HG03571 (cell line): ENCODE data around the gene MAP3K4.

Experiments used
- ATAC-seq: cut with Tn5 transposase; IDR thresholded peaks from one replicate; pipeline ENCODE4 v1.9.1; 2021; ENCODE audit not compliant: unreplicated experiment

The MAP3K4 gene

DNA sequence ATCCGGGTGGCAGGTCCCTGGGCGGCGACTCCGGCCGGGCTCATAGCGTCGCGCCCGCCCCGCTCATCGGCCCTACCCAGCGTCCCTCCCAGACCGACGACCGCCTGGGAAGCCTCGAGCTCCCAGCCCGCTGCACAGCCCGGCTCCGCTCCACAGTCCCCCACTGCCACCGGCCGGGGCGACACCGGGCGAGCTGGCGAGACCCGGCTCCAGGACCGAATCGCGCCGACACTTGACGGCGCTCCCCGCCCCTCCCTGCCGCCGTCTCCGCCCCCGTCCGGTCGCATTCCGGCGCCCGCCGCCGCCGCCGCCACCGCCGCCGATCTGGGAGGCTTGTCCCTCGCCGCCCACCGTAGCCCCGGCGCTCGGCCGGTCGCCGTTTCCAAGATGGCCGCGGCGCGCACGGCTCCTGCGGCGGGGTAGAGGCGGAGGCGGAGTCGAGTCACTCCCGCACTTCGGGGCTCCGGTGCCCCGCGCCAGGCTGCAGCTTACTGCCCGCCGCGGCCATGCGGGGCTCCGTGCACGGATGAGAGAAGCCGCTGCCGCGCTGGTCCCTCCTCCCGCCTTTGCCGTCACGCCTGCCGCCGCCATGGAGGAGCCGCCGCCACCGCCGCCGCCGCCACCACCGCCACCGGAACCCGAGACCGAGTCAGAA is at the start of gene MAP3K4:
MAP3K4 (plus strand) TSS at position 364 of the 655 bp plus-strand sequence; CDS start at position 527, 163 bp downstream.
- peak; percentile 65 for ATAC-seq

- ATAC-seq = no peak
Observed at GRCh38 chr6:160943997-160944396, 47.6 kb upstream of the MAP3K4 start.

- no peak for ATAC-seq
Observed at GRCh38 chr6:160945516-160946177, 45.9 kb upstream of the MAP3K4 start.

- no peak for ATAC-seq
Observed at GRCh38 chr6:160949531-160949930, 42.0 kb upstream of the MAP3K4 start.

DNA sequence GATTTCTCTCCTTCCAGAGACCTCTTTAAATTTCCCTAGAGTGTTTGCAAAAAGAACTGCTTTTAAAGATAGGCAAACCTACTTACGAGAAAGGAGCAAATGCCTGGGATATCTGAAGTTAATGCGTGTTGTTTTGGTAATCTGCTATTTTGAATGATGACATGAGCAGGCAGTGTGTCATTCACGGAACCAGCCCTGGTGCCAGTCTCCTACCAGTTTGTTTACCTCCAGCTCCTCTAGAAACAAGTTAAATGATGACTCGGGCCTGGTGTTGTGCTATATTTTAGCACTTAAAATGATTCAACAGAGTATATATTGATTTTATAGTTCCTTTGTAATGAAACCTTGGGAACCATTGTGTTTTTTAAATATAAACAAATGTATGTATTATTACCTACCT is 41.1 kb upstream of the MAP3K4 start:
- ATAC-seq = no peak

GRCh38 chr6:160951187-160952030 is 40.2 kb upstream of the MAP3K4 start:
- no peak for ATAC-seq

- ATAC-seq = no peak
Observed at GRCh38 chr6:160952633-160953281, 38.8 kb upstream of the MAP3K4 start.

DNA sequence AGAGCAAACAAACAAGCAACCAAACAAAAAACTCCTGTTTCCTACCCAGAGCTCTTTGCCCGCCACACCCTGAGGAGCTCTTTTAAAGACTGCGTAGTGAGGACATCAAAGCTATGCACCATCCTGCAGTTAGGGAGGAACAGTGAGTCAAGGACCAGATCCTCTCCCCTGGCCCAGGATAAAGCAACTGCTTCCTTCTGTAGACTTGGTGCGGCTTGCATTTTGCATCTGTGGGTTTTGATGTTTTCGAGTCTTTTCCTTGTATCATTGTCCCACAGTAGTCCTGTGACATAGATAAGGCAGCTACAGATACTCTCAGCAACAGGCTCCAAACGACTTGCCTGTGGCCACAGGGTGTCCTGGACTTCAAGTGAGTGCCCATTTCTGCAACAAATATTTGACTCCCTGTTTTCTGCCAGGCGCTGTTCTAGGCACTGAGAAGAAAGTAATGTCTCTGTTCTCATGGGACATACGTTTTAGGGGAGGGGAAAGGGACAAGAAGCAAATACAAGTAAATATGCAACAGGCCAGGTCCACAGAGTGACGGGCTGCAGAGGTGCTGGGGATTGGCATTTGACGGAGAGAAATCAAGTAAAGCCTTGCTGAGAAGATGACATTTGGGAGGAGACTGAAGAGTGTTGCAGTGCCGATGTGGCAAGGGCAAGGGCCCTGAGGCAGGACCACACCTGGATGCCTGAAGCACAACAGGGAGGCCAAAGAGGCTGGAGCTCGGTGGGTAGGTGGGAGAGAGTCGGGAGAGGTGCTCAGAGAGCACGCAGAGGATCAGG is 35.9 kb upstream of the MAP3K4 start:
- no peak for ATAC-seq

GRCh38 chr6:160956300-160957035 is 35.1 kb upstream of the MAP3K4 start:
- no peak for ATAC-seq

DNA sequence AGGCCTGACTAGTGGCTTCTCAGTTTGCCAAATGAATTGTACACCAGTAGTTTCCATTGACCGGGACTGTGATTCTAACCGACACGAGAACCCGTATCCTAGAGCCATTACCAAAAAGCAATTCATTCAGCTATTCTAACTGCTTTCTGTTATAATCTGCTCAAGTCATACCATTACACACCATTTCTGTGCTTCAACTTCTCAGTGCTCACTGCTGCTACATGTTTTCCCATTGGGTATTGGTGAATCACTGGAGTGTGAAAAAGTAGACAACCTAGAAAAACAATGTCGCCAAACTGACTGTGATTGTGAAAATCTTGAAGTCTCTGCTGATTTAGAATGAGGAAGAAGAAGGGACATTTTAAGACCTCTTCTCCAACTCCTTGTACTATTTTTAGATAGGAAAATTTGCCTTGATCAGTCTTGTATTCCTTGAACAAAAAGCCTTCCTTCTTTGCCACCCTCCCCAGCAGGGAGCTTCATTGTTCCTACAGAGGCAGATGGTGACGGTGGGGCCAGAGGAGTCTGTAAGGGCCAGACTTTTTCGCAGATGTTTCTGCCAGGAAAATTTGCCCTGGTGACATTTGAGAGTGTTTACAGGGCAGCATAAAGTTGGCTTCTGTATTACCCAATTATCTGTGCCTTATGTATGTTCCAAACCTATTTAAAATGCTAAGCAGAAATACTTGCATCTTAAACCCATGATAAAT is 31.7 kb upstream of the MAP3K4 start:
- ATAC-seq = no peak

- ATAC-seq = no peak
Observed at GRCh38 chr6:160960839-160961238, 30.7 kb upstream of the MAP3K4 start.

GRCh38 chr6:160962835-160963623 is 28.5 kb upstream of the MAP3K4 start:
- no peak for ATAC-seq

GRCh38 chr6:160963651-160964050 is 27.9 kb upstream of the MAP3K4 start:
- ATAC-seq = no peak

GRCh38 chr6:160965893-160966292 is 25.7 kb upstream of the MAP3K4 start:
- no peak for ATAC-seq

DNA sequence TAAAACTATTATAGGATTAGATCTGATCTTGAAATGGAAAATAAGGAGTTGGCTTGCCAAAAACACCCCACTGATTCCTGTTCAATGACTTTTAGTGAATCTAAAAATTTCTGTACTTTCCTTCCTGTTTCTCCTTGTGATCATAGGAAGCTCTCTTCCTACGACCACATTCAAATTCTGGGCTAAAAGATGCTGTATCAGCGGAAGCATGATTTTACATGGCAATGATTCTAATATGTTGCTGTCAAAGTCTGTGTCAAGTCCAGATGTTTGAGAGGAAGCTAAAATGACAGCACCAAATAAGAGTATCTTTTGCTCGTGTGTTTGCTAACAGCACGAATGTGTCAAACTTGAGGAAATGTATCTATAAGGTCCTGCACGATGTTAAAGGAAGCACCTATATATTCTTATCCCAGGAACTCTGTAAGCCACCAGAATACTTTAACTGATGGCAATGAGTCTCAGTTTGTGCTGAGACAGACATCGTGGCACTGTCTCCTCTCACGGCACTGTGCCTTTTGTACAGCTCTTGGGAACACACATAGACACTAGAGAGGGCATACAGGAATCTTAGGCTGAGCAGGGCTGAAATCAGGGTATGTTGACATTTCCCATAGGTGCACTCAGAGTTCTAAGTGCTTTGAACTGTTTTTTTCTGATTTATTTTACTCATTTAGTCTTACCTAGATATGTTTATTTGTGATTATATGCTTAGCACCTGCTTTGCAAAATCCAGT is 24.9 kb upstream of the MAP3K4 start:
- no peak for ATAC-seq

DNA sequence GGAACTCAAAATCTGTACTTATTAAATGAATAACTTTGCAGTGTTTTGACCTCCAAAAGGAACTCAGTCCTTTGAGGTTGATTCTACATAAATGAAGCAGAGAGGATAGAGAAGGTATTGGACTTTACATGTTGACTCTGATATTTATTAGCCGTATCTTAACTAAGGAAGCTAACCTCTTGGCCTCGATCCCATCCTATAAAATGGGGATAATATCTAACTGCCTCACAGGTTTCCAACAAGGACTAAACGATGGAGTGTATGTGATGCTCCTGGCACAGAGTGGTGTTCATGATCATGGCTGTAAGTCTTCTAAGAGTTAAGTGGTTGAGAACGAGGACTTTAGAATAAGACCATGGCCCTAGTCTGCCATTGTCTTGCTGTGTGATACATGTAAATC is 24.2 kb upstream of the MAP3K4 start:
- ATAC-seq = no peak

- no peak for ATAC-seq
Observed at GRCh38 chr6:160967833-160968232, 23.7 kb upstream of the MAP3K4 start.

- no peak for ATAC-seq
Observed at GRCh38 chr6:160971171-160971570, 20.4 kb upstream of the MAP3K4 start.
